IPS-20b (cell line): ENCODE measurements around the gene HEPH.
"Not testable (repeated sequence)": the region's sequence is repeated elsewhere in the genome, so short reads cannot be mapped to it uniquely, and the experiment has no call there.

Experiments used
- H3K27ac ChIP-seq: one replicate; pipeline ENCODE4 v1.5.1; 2013; ENCODE audit warnings: low read length
- H3K27me3 ChIP-seq: 2 replicates; pipeline ENCODE4 v1.6.1; 2013; ENCODE audit warnings: mild to moderate bottlenecking, low read length, inconsistent platforms; ENCODE audit not compliant: insufficient read depth
- H3K36me3 ChIP-seq: 2 replicates; pipeline ENCODE4 v1.6.1; 2013; ENCODE audit warnings: low read depth, mild to moderate bottlenecking, inconsistent platforms, low read length, moderate library complexity; ENCODE audit not compliant: insufficient read depth
- H3K4me1 ChIP-seq: 2 replicates; pipeline ENCODE4 v1.6.1; 2013; ENCODE audit warnings: mild to moderate bottlenecking, control low read depth, inconsistent platforms, low read length, moderate library complexity; ENCODE audit not compliant: insufficient read depth
- H3K4me3 ChIP-seq: 2 replicates; pipeline ENCODE4 v1.5.1; 2013; ENCODE audit warnings: mild to moderate bottlenecking, low read length, inconsistent platforms
- H3K9ac ChIP-seq: 2 replicates; pipeline ENCODE4 v1.6.1; 2013; ENCODE audit warnings: low read depth, mild to moderate bottlenecking, inconsistent platforms, low read length, moderate library complexity
- H3K9me3 ChIP-seq: 2 replicates; pipeline ENCODE4 v1.6.1; 2013; ENCODE audit warnings: mild to moderate bottlenecking, low read depth, low read length, inconsistent platforms; ENCODE audit not compliant: insufficient read depth

Gene HEPH

DNA sequence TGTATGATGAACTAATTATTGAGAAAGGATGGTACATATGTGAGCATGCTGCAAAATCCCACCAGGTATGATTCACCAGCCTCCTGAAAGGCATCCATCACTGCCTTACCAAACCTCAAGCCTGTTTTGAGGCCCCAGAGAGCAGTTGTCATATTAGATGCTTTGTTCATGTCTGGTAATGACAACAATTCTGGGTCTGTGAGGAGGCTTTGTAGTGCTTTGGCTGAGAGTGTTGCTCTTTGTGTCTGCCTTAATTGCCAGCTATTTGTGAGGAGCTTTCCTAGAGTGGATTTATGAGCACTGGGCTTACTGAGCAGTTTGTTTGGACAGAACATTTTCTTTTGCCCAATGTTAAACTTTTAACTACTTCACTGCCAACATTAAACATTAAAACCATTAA lies 69.2 kb downstream of the HEPH start:
- Histone ChIP-seq H3K9ac (no peak overlapping the region), H3K9me3 (peaks cover under 1% of the 10 kb centered on the region; the same call in 1 of the 2 replicates), H3K4me1 (no peaks in the 10 kb centered on the region), H3K27ac (no peak overlapping the region), H3K4me3 (no peak overlapping the region), H3K27me3 (no peaks in the 10 kb centered on the region), H3K36me3 (no peaks in the 10 kb centered on the region)

DNA sequence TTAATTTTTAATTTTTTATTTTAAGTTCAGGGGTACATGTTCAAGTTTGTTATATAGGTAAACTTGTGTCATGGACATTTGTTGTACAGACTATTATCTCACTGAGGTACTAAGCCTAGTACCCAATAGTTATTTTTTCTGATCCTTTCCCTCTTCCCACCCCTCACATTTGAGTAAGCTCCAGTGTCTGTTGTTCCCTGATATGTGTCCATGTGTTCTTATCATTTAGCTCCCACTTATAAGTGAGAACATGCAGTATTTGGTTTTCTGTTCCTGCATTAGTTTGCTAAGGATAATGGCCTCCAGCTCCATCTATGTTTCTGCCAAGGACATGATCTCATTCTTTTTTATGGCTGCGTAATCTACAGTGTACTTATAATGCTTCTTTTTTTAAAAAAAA lies 69.9 kb downstream of the HEPH start:
- not testable (repeated sequence) for H3K4me3 ChIP-seq, H3K27ac ChIP-seq, H3K36me3 ChIP-seq, H3K4me1 ChIP-seq, H3K9ac ChIP-seq, H3K27me3 ChIP-seq, H3K9me3 ChIP-seq

DNA sequence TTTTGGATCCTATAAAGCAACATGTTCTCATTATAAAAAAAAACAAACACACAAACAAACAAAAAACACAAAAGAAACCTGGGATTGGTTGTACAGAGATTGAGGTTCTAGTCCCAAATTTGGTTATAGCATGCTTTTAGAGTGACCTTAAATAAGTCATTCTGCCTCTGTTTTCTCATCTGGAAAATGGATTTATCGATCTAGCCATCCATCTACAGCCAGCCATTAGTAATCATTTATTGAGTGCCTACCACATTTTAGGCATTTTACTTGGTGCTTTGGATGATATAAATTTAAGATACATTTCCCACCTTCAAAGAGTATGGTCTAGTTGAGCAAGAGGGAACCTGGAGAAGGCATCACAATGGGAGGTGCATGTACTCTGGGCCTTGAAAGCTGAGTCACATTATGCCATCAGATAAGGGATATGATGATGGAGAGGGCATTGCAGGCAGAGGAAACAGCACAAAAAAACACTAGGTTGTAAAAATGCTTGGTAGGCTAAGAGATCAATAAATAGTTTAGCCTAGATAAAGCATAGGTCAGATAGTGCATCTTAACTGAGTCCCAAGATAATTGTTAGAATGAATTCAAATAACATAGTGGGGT lies 91.4 kb downstream of the HEPH start:
- Histone ChIP-seq H3K9me3 (no peaks in the 10 kb centered on the region), H3K27me3 (no peaks in the 10 kb centered on the region), H3K9ac (no peak overlapping the region), H3K27ac (no peak overlapping the region), H3K4me1 (no peaks in the 10 kb centered on the region), H3K4me3 (no peak overlapping the region), H3K36me3 (no peaks in the 10 kb centered on the region)

DNA sequence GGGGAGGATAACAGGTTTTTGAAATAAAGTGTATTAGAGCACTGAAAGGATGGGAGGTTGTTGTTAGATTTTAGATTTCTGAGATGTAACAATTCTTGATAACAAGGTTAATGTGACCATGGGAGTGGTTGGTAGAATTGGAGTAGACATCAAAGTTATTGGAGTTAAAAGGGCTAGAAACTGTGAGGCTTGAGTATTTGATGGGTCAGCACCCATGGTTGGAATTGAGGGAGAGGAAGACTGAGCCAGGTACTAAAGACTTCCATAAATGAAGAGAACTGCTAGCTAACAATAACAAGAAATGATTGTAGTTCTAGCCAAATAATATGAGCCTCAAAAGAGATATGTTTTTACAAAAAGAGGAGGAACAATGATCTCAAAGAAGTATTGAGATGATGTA lies 98.8 kb downstream of the HEPH start:
- H3K27ac ChIP-seq, result no peak overlapping the region
- H3K4me3 ChIP-seq, result no peak overlapping the region
- no peak overlapping the region for H3K9ac ChIP-seq
- peaks cover 10% of the 10 kb centered on the region; the same call in 1 of the 2 replicates for H3K9me3 ChIP-seq
- no peaks in the 10 kb centered on the region for H3K4me1 ChIP-seq
- H3K27me3 ChIP-seq, result no peaks in the 10 kb centered on the region
- H3K36me3 ChIP-seq, result peaks cover 49% of the 10 kb centered on the region
